ENCODE measurements around the gene ATP8A2.
"Not testable (repeated sequence)": the region's sequence is repeated elsewhere in the genome, so short reads cannot be mapped to it uniquely, and the experiment has no call there.

ATP8A2 gene

GRCh38 chr13:25783601-25784024 lies 411.8 kb downstream of the ATP8A2 start:
- H3K27ac ChIP-seq (ENCODE audit: low read length), result no peak overlapping the region
- TF ChIP-seq EZH2phosphoT487 (IDR thresholded peaks at IDR 0.05; ENCODE audit: low read length) (no peak), EZH2 (optimal IDR thresholded peaks at IDR 0.05; ENCODE audit: low read depth, low read length) (no peak)
- TF ChIP-seq, protein P1, sequence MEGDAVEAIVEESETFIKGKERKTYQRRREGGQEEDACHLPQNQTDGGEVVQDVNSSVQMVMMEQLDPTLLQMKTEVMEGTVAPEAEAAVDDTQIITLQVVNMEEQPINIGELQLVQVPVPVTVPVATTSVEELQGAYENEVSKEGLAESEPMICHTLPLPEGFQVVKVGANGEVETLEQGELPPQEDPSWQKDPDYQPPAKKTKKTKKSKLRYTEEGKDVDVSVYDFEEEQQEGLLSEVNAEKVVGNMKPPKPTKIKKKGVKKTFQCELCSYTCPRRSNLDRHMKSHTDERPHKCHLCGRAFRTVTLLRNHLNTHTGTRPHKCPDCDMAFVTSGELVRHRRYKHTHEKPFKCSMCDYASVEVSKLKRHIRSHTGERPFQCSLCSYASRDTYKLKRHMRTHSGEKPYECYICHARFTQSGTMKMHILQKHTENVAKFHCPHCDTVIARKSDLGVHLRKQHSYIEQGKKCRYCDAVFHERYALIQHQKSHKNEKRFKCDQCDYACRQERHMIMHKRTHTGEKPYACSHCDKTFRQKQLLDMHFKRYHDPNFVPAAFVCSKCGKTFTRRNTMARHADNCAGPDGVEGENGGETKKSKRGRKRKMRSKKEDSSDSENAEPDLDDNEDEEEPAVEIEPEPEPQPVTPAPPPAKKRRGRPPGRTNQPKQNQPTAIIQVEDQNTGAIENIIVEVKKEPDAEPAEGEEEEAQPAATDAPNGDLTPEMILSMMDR (IDR thresholded peaks at IDR 0.05; ENCODE audit: low read length), result no peak
- no peak overlapping the region for H3K9ac ChIP-seq (ENCODE audit: low read length)
- H3K27me3 ChIP-seq (replicated peaks; ENCODE audit: insufficient read depth, low read length), result no peaks in the 10 kb centered on the region
- no peaks in the 10 kb centered on the region for H3K36me3 ChIP-seq (replicated peaks; ENCODE audit: insufficient read depth, low read length)
- H3F3A ChIP-seq (ENCODE audit: insufficient read depth, low read length), result no peaks in the 10 kb centered on the region
- H3K4me2 ChIP-seq (ENCODE audit: low read depth, low read length), result no peak overlapping the region
- no peaks in the 10 kb centered on the region for H3K9me2 ChIP-seq (replicated peaks; ENCODE audit: insufficient read depth, low read length)
- H3K4me1 ChIP-seq (ENCODE audit: low read length), result 0 out of 2 replicates have a peak, but pooled peaks cover 5% of the 10 kb centered on the region
- DNase-seq, result no peak
- no peak overlapping the region for H2AFZ ChIP-seq (ENCODE audit: low read length)
- no peak overlapping the region for H3K4me3 ChIP-seq (ENCODE audit: low read length)
- no peaks in the 10 kb centered on the region for H3K9me3 ChIP-seq (replicated peaks; ENCODE audit: insufficient read depth, low read length)
- no peaks in the 10 kb centered on the region for H3K79me2 ChIP-seq (ENCODE audit: low read length)
- H4K20me1 ChIP-seq (ENCODE audit: insufficient read depth, low read length), result no peaks in the 10 kb centered on the region

GRCh38 chr13:25784119-25784518 lies 412.3 kb downstream of the ATP8A2 start:
- no peaks in the 10 kb centered on the region for H3K9me3 ChIP-seq (replicated peaks; ENCODE audit: insufficient read depth, low read length)
- H3K4me3 ChIP-seq (ENCODE audit: low read length), result no peak overlapping the region
- no peaks in the 10 kb centered on the region for H3K36me3 ChIP-seq (replicated peaks; ENCODE audit: insufficient read depth, low read length)
- H4K20me1 ChIP-seq (ENCODE audit: insufficient read depth, low read length), result no peaks in the 10 kb centered on the region
- H3K79me2 ChIP-seq (ENCODE audit: low read length), result no peaks in the 10 kb centered on the region
- H3F3A ChIP-seq (ENCODE audit: insufficient read depth, low read length), result no peaks in the 10 kb centered on the region
- no peak overlapping the region for H2AFZ ChIP-seq (ENCODE audit: low read length)
- TF ChIP-seq EZH2phosphoT487 (IDR thresholded peaks at IDR 0.05; ENCODE audit: low read length), result no peak
- TF ChIP-seq, protein P1 (IDR thresholded peaks at IDR 0.05; ENCODE audit: low read length), result no peak
- TF ChIP-seq EZH2 (optimal IDR thresholded peaks at IDR 0.05; ENCODE audit: low read depth, low read length), result no peak
- H3K9ac ChIP-seq (ENCODE audit: low read length), result no peak overlapping the region
- H3K27me3 ChIP-seq (replicated peaks; ENCODE audit: insufficient read depth, low read length), result no peaks in the 10 kb centered on the region
- no peak for DNase-seq
- no peak overlapping the region for H3K27ac ChIP-seq (ENCODE audit: low read length)
- H3K4me1 ChIP-seq (ENCODE audit: low read length), result no peaks in the 10 kb centered on the region
- no peak overlapping the region for H3K4me2 ChIP-seq (ENCODE audit: low read depth, low read length)
- H3K9me2 ChIP-seq (replicated peaks; ENCODE audit: insufficient read depth, low read length), result no peaks in the 10 kb centered on the region

DNA sequence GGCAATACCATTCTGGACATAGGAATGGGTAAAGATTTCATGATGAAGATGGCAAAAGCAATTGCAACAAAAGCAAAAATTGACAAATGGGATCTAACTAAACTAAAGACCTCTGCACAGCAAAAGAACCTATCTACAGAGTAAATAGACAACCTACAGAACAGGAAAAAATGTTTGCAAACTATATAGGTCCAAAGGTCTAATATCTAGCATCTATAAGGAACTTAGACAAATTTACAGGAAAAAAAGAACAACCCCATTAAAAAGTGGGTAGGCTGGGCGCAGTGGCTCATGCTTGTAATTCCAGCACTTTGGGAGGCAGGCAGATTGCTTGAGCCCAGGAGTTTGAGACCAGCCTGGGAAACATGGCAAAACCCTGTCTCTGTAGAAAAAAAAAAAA lies 418.4 kb downstream of the ATP8A2 start:
- H3K9me2 ChIP-seq (replicated peaks; ENCODE audit: insufficient read depth, low read length); H3K27ac ChIP-seq (ENCODE audit: low read length); H2AFZ ChIP-seq (ENCODE audit: low read length); H3K9ac ChIP-seq (ENCODE audit: low read length); DNase-seq; H4K20me1 ChIP-seq (ENCODE audit: insufficient read depth, low read length); H3K4me3 ChIP-seq (ENCODE audit: low read length); H3K27me3 ChIP-seq (replicated peaks; ENCODE audit: insufficient read depth, low read length); H3K79me2 ChIP-seq (ENCODE audit: low read length); H3K36me3 ChIP-seq (replicated peaks; ENCODE audit: insufficient read depth, low read length); H3K4me2 ChIP-seq (ENCODE audit: low read depth, low read length); H3K9me3 ChIP-seq (replicated peaks; ENCODE audit: insufficient read depth, low read length); H3F3A ChIP-seq (ENCODE audit: insufficient read depth, low read length); H3K4me1 ChIP-seq (ENCODE audit: low read length): not testable (repeated sequence)

GRCh38 chr13:25795277-25795676 lies 423.5 kb downstream of the ATP8A2 start:
- Histone ChIP-seq H3K4me2 (ENCODE audit: low read depth, low read length) (no peak overlapping the region), H3K79me2 (ENCODE audit: low read length) (no peaks in the 10 kb centered on the region), H3K4me1 (ENCODE audit: low read length) (no peaks in the 10 kb centered on the region), H3K27me3 (replicated peaks; ENCODE audit: insufficient read depth, low read length) (no peaks in the 10 kb centered on the region), H3F3A (ENCODE audit: insufficient read depth, low read length) (no peaks in the 10 kb centered on the region), H3K9me2 (replicated peaks; ENCODE audit: insufficient read depth, low read length) (no peaks in the 10 kb centered on the region), H3K36me3 (replicated peaks; ENCODE audit: insufficient read depth, low read length) (no peaks in the 10 kb centered on the region), H3K27ac (ENCODE audit: low read length) (no peak overlapping the region), H3K9ac (ENCODE audit: low read length) (no peak overlapping the region), H3K9me3 (replicated peaks; ENCODE audit: insufficient read depth, low read length) (no peaks in the 10 kb centered on the region), H2AFZ (ENCODE audit: low read length) (no peak overlapping the region), H4K20me1 (ENCODE audit: insufficient read depth, low read length) (no peaks in the 10 kb centered on the region), H3K4me3 (ENCODE audit: low read length) (no peak overlapping the region)
- TF ChIP-seq EZH2 (optimal IDR thresholded peaks at IDR 0.05; ENCODE audit: low read depth, low read length) (no peak), EZH2phosphoT487 (IDR thresholded peaks at IDR 0.05; ENCODE audit: low read length) (no peak)
- TF ChIP-seq, protein P1 (IDR thresholded peaks at IDR 0.05; ENCODE audit: low read length), result no peak
- no peak for DNase-seq

Measured in MM.1S (cell line).